NCI-H2081 (cell line): ENCODE measurements around the gene ERGIC1.
"Not testable (repeated sequence)": the region's sequence is repeated elsewhere in the genome, so short reads cannot be mapped to it uniquely, and the experiment has no call there.

Experiments
- DNase-seq, 2 experiments: peaks; one replicate each; lab custom pipeline; 2025; lab: John Stamatoyannopoulos, UW

The ERGIC1 gene

GRCh38 chr5:172881691-172882370, 47.8 kb downstream of the ERGIC1 start:
- DNase-seq = no peak

GRCh38 chr5:172883066-172883465, 49.0 kb downstream of the ERGIC1 start:
- no peak for DNase-seq

DNA sequence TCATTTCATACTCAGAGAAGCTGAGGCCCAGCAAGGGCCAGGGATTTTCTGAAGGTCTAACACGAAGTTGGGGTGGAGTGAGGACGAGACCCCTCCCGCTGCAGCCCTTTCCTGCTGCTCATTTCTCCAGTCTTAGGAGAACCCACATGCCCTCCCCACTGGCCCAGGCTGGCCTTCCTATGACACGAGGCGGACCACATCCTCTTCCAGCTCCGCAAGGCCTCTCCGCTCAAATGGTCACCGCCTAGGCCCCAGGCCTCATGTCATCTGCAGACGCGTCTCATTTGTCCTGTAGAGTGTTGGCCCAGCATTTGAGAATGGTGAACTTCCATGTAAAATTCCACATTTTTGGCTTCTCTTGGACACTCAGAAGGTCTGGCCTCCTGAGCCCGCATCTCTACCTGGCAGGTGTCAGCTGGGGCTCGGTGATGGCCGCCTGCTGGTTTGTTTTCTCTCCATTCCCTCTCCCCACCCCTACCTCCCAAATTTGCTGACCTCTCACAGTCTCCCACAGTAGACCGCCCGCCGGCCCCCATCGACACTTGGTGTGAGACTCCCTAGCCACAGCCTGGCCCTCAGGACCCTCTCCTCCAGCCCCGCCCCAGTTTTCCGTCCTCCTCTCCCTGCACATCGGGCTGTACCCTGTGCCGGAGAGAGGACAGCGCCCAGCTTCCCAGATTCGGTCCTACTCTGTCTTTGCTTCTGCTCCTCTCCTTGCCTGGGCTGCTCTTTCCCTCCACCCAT, 51.7 kb downstream of the ERGIC1 start:
- DNase-seq = no peak

DNA sequence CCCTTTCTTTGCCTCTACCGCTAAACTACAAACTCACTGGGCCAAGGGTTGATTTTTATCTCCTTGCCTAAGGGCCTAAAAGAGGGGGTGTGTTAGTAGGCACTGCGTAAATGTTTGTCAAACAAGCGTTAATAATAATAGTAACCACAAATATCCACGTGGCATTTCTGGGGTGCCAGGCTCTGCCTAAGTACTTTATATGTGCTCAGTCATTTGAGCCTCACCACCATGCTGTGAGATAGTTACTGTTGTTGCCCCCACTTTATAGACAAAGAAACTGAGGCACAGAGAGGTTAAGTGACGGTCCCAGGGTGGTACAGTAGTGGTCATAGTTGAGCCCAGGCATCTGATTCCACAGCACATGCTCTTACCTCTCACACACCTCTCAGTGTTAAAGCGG, 52.4 kb downstream of the ERGIC1 start:
- no peak for DNase-seq

DNA sequence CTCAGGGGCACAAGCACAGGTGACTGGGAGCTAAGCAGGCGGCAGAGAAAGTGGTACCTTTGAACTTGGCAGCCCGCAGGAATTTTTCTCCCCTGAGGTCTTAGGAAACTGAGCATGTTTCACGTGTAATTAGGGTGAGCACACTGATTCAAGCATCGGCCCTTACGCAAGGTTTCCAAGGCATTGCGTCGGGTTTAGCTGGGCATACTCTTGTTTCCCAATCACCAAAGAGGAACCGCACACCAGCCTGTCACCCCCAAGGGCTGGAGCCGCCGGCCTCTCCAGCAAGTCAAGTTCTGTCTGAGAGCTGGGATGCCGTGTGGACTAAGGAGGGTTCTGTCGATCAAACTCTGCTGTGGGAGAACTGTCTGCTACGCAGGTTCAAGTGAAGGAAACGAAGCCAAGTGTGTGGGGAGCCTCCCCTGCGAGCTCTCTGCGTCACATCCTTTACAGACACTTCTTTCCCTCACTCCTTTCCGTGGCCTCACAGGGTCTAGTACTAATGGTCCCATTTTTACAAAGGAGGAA, 53.0 kb downstream of the ERGIC1 start:
- no peak for DNase-seq

DNA sequence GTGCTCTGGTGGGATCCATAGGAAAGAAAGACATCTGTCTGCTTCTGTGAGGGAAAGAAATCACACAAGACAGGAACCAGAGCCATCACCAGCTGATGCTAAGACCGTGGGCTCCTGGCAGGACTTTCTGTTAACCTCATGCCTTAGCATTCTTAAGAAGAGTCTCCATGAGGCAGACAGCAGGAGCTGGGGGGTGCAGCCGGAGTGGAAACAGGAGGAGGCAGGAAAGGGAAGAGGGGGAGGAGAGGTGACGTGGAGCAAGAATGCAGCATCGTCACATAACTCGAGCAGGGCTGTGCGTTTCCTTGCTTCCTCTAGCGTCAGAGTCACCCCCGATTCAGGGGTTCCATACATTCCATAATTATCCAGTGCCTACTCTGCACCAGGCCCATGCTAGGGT, 53.6 kb downstream of the ERGIC1 start:
- DNase-seq = no peak

DNA sequence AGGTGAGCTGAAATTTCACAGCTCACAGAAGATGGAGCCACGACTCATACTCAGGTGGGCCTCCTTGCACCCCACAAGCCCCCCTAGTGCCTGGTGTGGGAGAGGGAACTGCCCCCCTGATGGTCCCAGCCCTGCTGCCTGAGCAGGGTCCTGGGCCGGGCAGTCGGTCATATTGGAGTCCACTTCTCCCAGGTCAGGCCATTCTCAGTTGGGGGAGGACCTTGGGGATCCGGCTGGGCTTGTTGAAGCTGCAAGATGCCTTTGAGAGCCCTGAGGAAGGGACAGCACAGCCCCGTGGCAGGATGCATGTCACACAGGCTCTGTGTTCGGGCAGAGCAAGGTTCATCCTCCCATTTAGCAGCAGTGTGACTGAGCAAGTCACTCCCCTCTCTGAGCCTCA, 56.6 kb downstream of the ERGIC1 start:
- DNase-seq = no peak

DNA sequence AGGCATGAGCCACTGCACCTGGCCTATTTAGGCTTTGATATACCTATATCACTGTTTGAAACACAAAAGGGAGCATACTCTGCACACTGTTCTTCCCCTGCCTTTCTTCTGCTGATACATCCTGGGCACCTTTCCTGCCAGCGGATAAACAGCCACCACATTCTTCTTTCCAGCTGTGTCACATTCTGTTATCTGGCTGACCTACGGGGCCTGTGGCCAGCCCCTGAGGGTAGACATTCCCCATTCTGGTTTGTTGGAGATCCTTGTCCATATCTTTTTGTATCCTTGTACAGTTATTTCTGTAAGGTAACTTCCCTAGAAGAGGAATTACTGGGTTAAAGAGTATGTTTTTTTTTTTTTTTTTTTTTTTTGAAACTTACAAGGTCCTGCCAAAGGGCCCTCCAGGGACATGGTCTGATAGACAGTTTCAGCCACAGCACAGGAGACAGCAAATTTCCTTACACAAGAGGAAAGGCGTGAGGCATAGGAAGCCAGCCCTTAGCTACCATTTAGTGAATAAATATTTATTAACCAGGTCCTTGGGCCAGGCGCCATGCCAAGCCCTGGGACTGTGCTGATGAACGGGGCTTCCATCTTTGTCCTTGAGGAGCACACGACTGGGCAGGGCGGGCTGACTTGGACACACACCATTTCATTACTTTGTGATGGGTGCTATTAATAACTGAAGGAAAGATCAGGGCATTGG, 57.8 kb downstream of the ERGIC1 start:
- no peak for DNase-seq

DNA sequence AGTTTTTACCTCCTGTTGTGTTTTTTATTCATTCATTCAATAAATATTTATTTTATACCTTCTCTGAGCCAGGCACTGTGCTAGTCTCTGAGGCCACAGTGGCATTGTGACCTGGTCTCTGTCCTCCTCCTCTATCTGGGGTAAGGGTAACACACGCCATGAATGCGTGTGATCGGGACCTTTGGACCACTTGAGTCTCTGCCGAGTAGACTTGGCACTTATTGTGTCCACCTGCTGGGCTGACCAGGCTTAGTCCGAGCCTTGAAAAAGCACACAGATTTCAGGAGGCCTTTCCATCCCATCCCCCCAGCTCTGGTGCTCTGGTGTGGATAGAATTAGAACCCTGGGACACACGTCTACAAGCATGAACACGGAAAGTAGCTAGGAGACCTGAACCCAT, 58.7 kb downstream of the ERGIC1 start:
- DNase-seq = no peak

- no peak for DNase-seq
These were observed 60.8 kb downstream of the ERGIC1 start for GRCh38 chr5:172894767-172895388.

- DNase-seq = no peak
These were observed 61.5 kb downstream of the ERGIC1 start for GRCh38 chr5:172895549-172895948.

DNA sequence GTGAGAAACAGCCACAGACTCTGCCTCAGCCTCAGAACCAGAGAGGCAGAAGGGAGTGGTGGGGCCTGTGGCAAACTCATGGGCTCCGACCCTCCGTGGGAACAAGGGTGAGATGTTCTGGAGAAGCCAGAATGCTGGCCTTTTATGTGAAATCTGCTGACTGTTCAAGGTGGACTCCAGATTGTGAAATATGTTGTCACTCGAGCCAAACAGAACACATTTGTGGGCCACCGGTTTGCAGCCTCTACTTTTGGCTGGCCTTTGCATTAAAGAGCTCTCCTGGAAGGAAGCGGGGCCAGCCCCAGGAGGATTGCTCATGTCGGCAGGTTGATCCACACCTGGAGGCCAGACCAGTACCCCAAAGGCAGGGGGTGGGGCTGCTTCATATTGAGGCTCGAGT, 62.4 kb downstream of the ERGIC1 start:
- DNase-seq = no peak

DNA sequence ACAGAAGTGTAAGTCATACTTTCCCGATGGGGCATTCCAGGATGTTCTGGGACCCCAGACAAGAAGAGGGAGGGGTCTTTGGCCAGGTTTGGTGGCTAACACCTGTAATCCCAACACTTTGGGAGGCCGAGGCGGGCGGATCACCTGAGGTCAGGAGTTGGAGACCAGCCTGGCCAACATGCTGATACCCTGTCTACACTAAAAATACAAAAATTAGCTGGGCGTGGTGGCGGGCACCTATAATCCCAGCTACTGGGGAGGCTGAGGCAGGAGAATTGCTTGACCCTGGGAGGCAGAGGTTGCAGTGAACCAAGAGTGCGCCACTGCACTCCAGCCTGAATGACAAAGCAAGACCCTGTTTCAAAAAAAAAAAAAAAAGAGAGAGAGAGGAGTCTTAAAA, 63.0 kb downstream of the ERGIC1 start:
- not testable (repeated sequence) for DNase-seq

DNA sequence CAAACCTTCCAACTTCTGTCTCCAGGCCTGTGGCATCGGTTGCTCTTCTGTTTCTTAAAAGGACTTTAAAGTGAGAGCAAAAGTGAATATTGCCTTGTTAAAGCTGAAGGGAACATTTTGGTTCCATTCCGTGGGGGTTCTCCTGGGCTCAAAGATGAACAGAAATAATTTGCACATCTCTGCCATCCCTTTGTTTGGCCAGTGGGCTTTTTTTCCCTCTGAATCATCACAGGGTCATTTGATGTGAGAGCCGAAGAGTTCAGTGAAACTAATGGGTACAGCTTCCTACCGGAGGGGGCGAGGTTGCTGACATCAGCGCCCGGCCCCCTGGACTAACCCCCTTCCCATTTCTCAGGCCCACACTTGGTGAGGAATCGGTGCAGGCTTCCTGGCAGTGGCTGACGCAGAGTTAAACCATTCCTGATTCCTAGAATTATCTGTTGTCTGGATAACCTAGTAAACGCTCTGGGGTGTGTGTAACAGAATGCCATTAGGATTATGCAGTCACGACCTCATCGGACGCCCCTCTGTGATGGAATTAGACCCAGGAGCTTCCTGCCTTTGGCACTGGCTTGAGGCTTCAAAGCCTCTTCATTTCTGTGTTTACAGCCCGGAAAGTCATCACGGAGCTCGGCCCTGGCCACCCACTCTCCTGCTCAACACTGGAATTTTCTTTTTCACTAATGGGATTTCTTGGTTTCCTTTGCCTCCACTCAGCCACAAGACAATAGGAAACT, 63.6 kb downstream of the ERGIC1 start:
- DNase-seq = no peak

- no peak for DNase-seq
These were observed 64.3 kb downstream of the ERGIC1 start for GRCh38 chr5:172898218-172898842.

GRCh38 chr5:172898843-172899369, 64.9 kb downstream of the ERGIC1 start:
- DNase-seq = no peak

GRCh38 chr5:172899436-172899835, 65.4 kb downstream of the ERGIC1 start:
- no peak for DNase-seq

- no peak for DNase-seq
These were observed 67.1 kb downstream of the ERGIC1 start for GRCh38 chr5:172901012-172901780.

GRCh38 chr5:172901788-172902496, 67.9 kb downstream of the ERGIC1 start:
- no peak for DNase-seq
